ENCODE results near the gene P3R3URF.

The P3R3URF gene

DNA sequence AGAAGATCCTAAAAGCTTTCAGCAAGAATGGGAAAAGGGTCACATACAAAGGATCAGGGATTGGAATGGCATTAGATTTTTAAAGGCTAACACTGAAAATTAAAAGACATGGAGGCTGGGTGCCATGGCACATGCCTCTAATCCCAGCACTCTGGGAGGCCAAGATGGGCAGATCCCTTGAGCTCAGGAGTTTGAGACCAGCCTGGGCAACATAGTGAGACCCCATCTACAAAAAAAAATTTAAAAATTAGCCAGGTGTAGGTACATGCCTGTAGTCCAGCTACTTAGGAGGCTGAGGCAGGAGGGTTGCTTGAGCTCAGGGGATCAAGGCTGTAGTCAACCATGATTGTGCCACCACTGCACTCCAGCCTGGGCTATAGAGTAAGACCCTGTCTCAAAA is 39.2 kb upstream of the P3R3URF start:
- Histone ChIP-seq H3K4me2 (ENCODE audit: low read length) (no peak overlapping the region), H4K12ac (ENCODE audit: low read depth, low read length) (no peak overlapping the region), H2BK120ac (ENCODE audit: insufficient read depth, low read length, poor library complexity) (no peak overlapping the region), H3K36me3 (ENCODE audit: control insufficient read depth in 1 of 2, insufficient read depth in 2 of 2, low read length in 2 of 2) (no peaks in the 10 kb centered on the region), H2AK5ac (ENCODE audit: low read length) (no peak overlapping the region), H3K23ac (ENCODE audit: low read length) (no peak overlapping the region), H2AFZ (ENCODE audit: insufficient read depth, low read length, poor library complexity) (no peak overlapping the region), H3K9ac (ENCODE audit: low read length) (no peak overlapping the region), H3K4me1 (ENCODE audit: control insufficient read depth in 1 of 2, insufficient read depth in 2 of 2, low read length in 2 of 2) (peaks cover 7 to 10% of the 10 kb centered on the region in 2 experiments), H3K9me3 (ENCODE audit: insufficient read depth, low read depth, low read length) (no peaks in the 10 kb centered on the region), H3K14ac (ENCODE audit: low read length) (no peak overlapping the region), H4K8ac (ENCODE audit: low read depth, low read length) (no peak overlapping the region), H3K4me3 (ENCODE audit: low read depth, low read length) (no peak overlapping the region), H3K27ac (ENCODE audit: low read depth, low read length) (no peak overlapping the region), H3K4ac (ENCODE audit: low read depth, low read length) (no peak overlapping the region), H3K18ac (ENCODE audit: low read length) (no peak overlapping the region), H3K27me3 (ENCODE audit: insufficient read depth, low read length) (no peaks in the 10 kb centered on the region), H2BK5ac (ENCODE audit: low read depth, low read length, poor library complexity) (no peak overlapping the region), H4K91ac (ENCODE audit: low read depth, low read length) (no peak overlapping the region), H3K79me2 (ENCODE audit: control insufficient read depth, insufficient read depth, low read length, poor library complexity) (no peaks in the 10 kb centered on the region), H2BK12ac (ENCODE audit: low read length) (no peak overlapping the region), H3K79me1 (ENCODE audit: low read length) (peaks cover 6% of the 10 kb centered on the region)
- DNase-seq: no peak

DNA sequence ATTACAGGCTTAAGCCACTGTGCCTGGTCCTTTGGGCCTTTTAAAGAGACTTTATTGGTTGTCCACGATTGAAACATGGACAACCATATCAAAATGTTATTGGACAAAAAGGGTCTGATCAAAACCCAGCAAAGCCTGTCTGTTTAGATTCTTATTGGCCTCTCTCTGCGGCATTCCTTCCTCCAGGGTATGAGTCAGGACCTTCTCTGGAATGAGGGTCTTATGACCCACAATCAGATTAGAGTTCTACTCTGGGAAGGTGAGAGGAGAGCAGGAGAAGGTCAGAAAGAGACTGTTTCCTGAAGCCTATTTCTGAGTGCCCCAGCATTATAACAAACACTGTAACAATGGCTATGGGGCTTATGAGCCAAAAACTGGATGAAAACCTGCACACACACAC is 34.8 kb upstream of the P3R3URF start:
- WGBS (ENCODE audit: extremely low coverage, insufficient coverage, insufficient read length): no CpG with 5 or more reads among the region's 2 CpGs
- Histone ChIP-seq H3K4ac (ENCODE audit: low read depth, low read length) (peak overlapping the region; percentile 52), H3K14ac (ENCODE audit: low read length) (no peak overlapping the region), H3K27me3 (ENCODE audit: insufficient read depth, low read length) (no peaks in the 10 kb centered on the region), H3K18ac (ENCODE audit: low read length) (peak overlapping the region; percentile 46), H2BK120ac (ENCODE audit: insufficient read depth, low read length, poor library complexity) (peak overlapping the region; percentile 79), H2BK5ac (ENCODE audit: low read depth, low read length, poor library complexity) (peak overlapping the region; percentile 86), H3K36me3 (ENCODE audit: control insufficient read depth in 1 of 2, insufficient read depth in 2 of 2, low read length in 2 of 2) (no peaks in the 10 kb centered on the region), H3K9ac (ENCODE audit: low read length) (no peak overlapping the region), H2AFZ (ENCODE audit: insufficient read depth, low read length, poor library complexity) (no peak overlapping the region), H3K79me1 (ENCODE audit: low read length) (peaks cover 9% of the 10 kb centered on the region), H3K27ac (ENCODE audit: low read depth, low read length) (peak overlapping the region; percentile 76), H2BK12ac (ENCODE audit: low read length) (peak overlapping the region; percentile 52), H3K23ac (ENCODE audit: low read length) (no peak overlapping the region), H3K79me2 (ENCODE audit: control insufficient read depth, insufficient read depth, low read length, poor library complexity) (no peaks in the 10 kb centered on the region), H3K4me3 (ENCODE audit: low read depth, low read length) (no peak overlapping the region), H3K4me1 (ENCODE audit: control insufficient read depth in 1 of 2, insufficient read depth in 2 of 2, low read length in 2 of 2) (peaks cover 13% of the 10 kb centered on the region in 2 experiments), H4K91ac (ENCODE audit: low read depth, low read length) (peak overlapping the region; percentile 81), H3K4me2 (ENCODE audit: low read length) (no peak overlapping the region), H3K9me3 (ENCODE audit: insufficient read depth, low read depth, low read length) (no peaks in the 10 kb centered on the region), H4K8ac (ENCODE audit: low read depth, low read length) (peak overlapping the region; percentile 39), H4K12ac (ENCODE audit: low read depth, low read length) (no peak overlapping the region), H2AK5ac (ENCODE audit: low read length) (no peak overlapping the region)
- DNase-seq: peak; percentile 70 to 88

GRCh38 chr1:46210561-46210960 is 34.3 kb upstream of the P3R3URF start:
- peak overlapping the region; percentile 81 for H4K91ac ChIP-seq (ENCODE audit: low read depth, low read length)
- H2AFZ ChIP-seq (ENCODE audit: insufficient read depth, low read length, poor library complexity): no peak overlapping the region
- no peak overlapping the region for H3K23ac ChIP-seq (ENCODE audit: low read length)
- H3K79me2 ChIP-seq (ENCODE audit: control insufficient read depth, insufficient read depth, low read length, poor library complexity): no peaks in the 10 kb centered on the region
- peak overlapping the region; percentile 76 for H3K27ac ChIP-seq (ENCODE audit: low read depth, low read length)
- peak overlapping the region; percentile 57 for H3K14ac ChIP-seq (ENCODE audit: low read length)
- peak overlapping the region; percentile 94 for H2BK12ac ChIP-seq (ENCODE audit: low read length)
- H3K4ac ChIP-seq (ENCODE audit: low read depth, low read length): peak overlapping the region; percentile 52
- no peak overlapping the region for H3K4me2 ChIP-seq (ENCODE audit: low read length)
- H4K8ac ChIP-seq (ENCODE audit: low read depth, low read length): peak overlapping the region; percentile 50
- H3K4me1 ChIP-seq (ENCODE audit: control insufficient read depth in 1 of 2, insufficient read depth in 2 of 2, low read length in 2 of 2): peaks cover 16 to 17% of the 10 kb centered on the region in 2 experiments
- peak overlapping the region; percentile 68 for H2AK5ac ChIP-seq (ENCODE audit: low read length)
- no peak for DNase-seq
- peak overlapping the region; percentile 68 for H3K18ac ChIP-seq (ENCODE audit: low read length)
- H3K4me3 ChIP-seq (ENCODE audit: low read depth, low read length): no peak overlapping the region
- H2BK5ac ChIP-seq (ENCODE audit: low read depth, low read length, poor library complexity): peak overlapping the region; percentile 86
- H2BK120ac ChIP-seq (ENCODE audit: insufficient read depth, low read length, poor library complexity): peak overlapping the region; percentile 91
- H3K27me3 ChIP-seq (ENCODE audit: insufficient read depth, low read length): no peaks in the 10 kb centered on the region
- WGBS (ENCODE audit: extremely low coverage, insufficient coverage, insufficient read length): no CpG with 5 or more reads among the region's 3 CpGs
- H3K9me3 ChIP-seq (ENCODE audit: insufficient read depth, low read depth, low read length): no peaks in the 10 kb centered on the region
- H3K36me3 ChIP-seq (ENCODE audit: control insufficient read depth in 1 of 2, insufficient read depth in 2 of 2, low read length in 2 of 2): no peaks in the 10 kb centered on the region
- no peak overlapping the region for H3K9ac ChIP-seq (ENCODE audit: low read length)
- peaks cover 9% of the 10 kb centered on the region for H3K79me1 ChIP-seq (ENCODE audit: low read length)
- H4K12ac ChIP-seq (ENCODE audit: low read depth, low read length): no peak overlapping the region

- Histone ChIP-seq H3K9ac (ENCODE audit: low read length) (no peak overlapping the region), H4K91ac (ENCODE audit: low read depth, low read length) (peak overlapping the region; percentile 51), H3K79me2 (ENCODE audit: control insufficient read depth, insufficient read depth, low read length, poor library complexity) (peaks cover 3% of the 10 kb centered on the region), H2AFZ (ENCODE audit: insufficient read depth, low read length, poor library complexity) (no peak overlapping the region), H3K36me3 (ENCODE audit: control insufficient read depth in 1 of 2, insufficient read depth in 2 of 2, low read length in 2 of 2) (no peaks in the 10 kb centered on the region), H3K9me3 (ENCODE audit: insufficient read depth, low read depth, low read length) (no peaks in the 10 kb centered on the region), H3K4me3 (ENCODE audit: low read depth, low read length) (no peak overlapping the region), H3K4me1 (ENCODE audit: control insufficient read depth in 1 of 2, insufficient read depth in 2 of 2, low read length in 2 of 2) (peaks cover 15 to 16% of the 10 kb centered on the region in 2 experiments), H3K4me2 (ENCODE audit: low read length) (no peak overlapping the region), H3K18ac (ENCODE audit: low read length) (no peak overlapping the region), H3K23ac (ENCODE audit: low read length) (no peak overlapping the region), H3K14ac (ENCODE audit: low read length) (no peak overlapping the region), H2BK12ac (ENCODE audit: low read length) (no peak overlapping the region), H2AK5ac (ENCODE audit: low read length) (no peak overlapping the region), H2BK120ac (ENCODE audit: insufficient read depth, low read length, poor library complexity) (peak overlapping the region; percentile 50), H3K27ac (ENCODE audit: low read depth, low read length) (no peak overlapping the region), H4K12ac (ENCODE audit: low read depth, low read length) (no peak overlapping the region), H4K8ac (ENCODE audit: low read depth, low read length) (no peak overlapping the region), H2BK5ac (ENCODE audit: low read depth, low read length, poor library complexity) (no peak overlapping the region), H3K79me1 (ENCODE audit: low read length) (peaks cover 10% of the 10 kb centered on the region), H3K27me3 (ENCODE audit: insufficient read depth, low read length) (no peaks in the 10 kb centered on the region), H3K4ac (ENCODE audit: low read depth, low read length) (no peak overlapping the region)
- WGBS (ENCODE audit: extremely low coverage, insufficient coverage, insufficient read length): no CpG with 5 or more reads among the region's 2 CpGs
- no peak for DNase-seq
These were observed 30.1 kb upstream of the P3R3URF start for GRCh38 chr1:46206399-46206798.
